ENCODE measurements around the gene BSND. TPM values are rescaled to one million over a fixed set of nuclear protein-coding genes. Genes with fewer than 3 reads are reported as not detected.

The BSND gene
- total and polyA plus RNA-seq, 9 of the 15 experiments (the other 6 are each of a cell fraction or from before 2014, with no cell fraction given) = not detected

DNA sequence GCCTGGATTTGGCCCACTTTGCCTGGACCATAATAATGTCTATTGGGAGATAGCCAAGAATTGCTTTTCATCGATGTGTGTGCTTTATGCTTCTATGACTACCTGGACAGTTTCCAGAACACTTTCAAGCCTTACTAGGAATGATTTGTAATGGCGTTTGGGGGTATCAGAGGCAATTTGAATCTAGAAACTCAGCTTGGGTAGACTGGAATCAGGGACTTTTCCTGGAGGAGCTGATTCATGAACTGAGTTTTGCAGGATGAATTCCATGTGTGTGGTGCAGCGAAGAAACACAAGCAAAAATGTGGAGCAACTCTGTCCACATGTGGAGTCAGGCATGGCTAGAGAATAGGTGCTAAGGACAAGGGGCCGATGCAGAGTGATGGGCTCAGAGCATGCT, 30.2 kb upstream of the BSND start (continued):
- TF ChIP-seq, protein P1, sequence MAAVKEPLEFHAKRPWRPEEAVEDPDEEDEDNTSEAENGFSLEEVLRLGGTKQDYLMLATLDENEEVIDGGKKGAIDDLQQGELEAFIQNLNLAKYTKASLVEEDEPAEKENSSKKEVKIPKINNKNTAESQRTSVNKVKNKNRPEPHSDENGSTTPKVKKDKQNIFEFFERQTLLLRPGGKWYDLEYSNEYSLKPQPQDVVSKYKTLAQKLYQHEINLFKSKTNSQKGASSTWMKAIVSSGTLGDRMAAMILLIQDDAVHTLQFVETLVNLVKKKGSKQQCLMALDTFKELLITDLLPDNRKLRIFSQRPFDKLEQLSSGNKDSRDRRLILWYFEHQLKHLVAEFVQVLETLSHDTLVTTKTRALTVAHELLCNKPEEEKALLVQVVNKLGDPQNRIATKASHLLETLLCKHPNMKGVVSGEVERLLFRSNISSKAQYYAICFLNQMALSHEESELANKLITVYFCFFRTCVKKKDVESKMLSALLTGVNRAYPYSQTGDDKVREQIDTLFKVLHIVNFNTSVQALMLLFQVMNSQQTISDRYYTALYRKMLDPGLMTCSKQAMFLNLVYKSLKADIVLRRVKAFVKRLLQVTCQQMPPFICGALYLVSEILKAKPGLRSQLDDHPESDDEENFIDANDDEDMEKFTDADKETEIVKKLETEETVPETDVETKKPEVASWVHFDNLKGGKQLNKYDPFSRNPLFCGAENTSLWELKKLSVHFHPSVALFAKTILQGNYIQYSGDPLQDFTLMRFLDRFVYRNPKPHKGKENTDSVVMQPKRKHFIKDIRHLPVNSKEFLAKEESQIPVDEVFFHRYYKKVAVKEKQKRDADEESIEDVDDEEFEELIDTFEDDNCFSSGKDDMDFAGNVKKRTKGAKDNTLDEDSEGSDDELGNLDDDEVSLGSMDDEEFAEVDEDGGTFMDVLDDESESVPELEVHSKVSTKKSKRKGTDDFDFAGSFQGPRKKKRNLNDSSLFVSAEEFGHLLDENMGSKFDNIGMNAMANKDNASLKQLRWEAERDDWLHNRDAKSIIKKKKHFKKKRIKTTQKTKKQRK (IDR thresholded peaks at IDR 0.05; ENCODE audit: borderline replicate concordance, low read depth, low read length) = no peak

DNA sequence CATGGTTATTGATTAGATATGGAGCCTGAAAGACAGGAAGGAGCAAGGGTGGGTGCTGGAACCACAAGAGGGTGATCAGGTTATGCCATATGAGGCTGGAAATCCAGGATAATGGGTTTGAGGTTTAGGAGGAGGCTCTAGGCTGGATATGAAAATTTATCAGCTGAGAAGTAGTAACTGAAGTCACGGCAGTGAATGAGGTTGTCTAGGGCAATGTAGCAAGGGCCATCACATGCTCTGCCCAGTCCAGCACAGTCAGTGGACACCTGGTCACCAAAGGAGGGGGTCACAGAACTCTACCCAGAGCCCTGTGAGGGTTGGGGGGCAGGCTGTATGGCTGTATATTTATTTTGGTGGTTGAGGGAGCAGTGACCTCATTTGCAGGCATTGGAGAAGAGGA, 28.9 kb upstream of the BSND start:
- in situ Hi-C loops (cut with MboI) = no loop called here
- 17% methylated on average over 1 of the region's 1 CpG for WGBS (ENCODE audit: insufficient coverage, low coverage, missing lambda C conversion rate)
- H3K4me2 ChIP-seq (ENCODE audit: insufficient read depth, low read length) = no peak overlapping the region
- CTCF ChIA-PET (ENCODE audit: low intra/inter-chr PET ratio) = no interaction called here
- no peak overlapping the region for H3K27ac ChIP-seq (ENCODE audit: extremely low read depth, low read depth, low read length)
- no peaks in the 10 kb centered on the region for H3K79me2 ChIP-seq (ENCODE audit: control insufficient read depth, insufficient read depth, low read length)
- H2AFZ ChIP-seq (ENCODE audit: low read depth, low read length) = no peak overlapping the region
- no TSS peak for BruUV-seq (replicated peaks)
- H3K27me3 ChIP-seq (ENCODE audit: control insufficient read depth in 2 of 2, insufficient read depth in 2 of 2, low read length in 2 of 2) = peaks cover 14 to 45% of the 10 kb centered on the region in 2 experiments
- H3K4me3 ChIP-seq = no peak overlapping the region
- no peaks in the 10 kb centered on the region for H3K9me1 ChIP-seq (ENCODE audit: control insufficient read depth, insufficient read depth, low read length)
- POLR2A ChIA-PET = no interaction called here
- H4K20me1 ChIP-seq (replicated peaks; ENCODE audit: control insufficient read depth, insufficient read depth, low read length) = no peaks in the 10 kb centered on the region
- H3K4me1 ChIP-seq (replicated peaks in 1 of 2; ENCODE audit: control insufficient read depth in 2 of 2, insufficient read depth in 2 of 2, low read length in 2 of 2) = peaks cover 0 to 10% of the 10 kb centered on the region in 2 experiments; a peak in 2 of 5 replicates
- no peaks in the 10 kb centered on the region for H3K36me3 ChIP-seq (ENCODE audit: control insufficient read depth, insufficient read depth, low read length)
- H3K9ac ChIP-seq (ENCODE audit: insufficient read depth in 1 of 2, low read depth in 2 of 2, low read length in 2 of 2) = no peak overlapping the region
- TF ChIP-seq ZSCAN32 (CRISPR knock-in tag; IDR thresholded peaks at IDR 0.05) (no peak), ATF1 (CRISPR knock-in tag; IDR thresholded peaks at IDR 0.05) (no peak), ATF1 (tag; IDR thresholded peaks at IDR 0.05) (no peak), OTX1 (CRISPR knock-in tag; IDR thresholded peaks at IDR 0.05) (no peak), ETV1 (tag; conservative IDR thresholded peaks at IDR 0.05; ENCODE audit: low read depth) (no peak), PHF8 (IDR thresholded peaks at IDR 0.05; ENCODE audit: borderline replicate concordance, low read length) (no peak)
- TF ChIP-seq, protein P2, sequence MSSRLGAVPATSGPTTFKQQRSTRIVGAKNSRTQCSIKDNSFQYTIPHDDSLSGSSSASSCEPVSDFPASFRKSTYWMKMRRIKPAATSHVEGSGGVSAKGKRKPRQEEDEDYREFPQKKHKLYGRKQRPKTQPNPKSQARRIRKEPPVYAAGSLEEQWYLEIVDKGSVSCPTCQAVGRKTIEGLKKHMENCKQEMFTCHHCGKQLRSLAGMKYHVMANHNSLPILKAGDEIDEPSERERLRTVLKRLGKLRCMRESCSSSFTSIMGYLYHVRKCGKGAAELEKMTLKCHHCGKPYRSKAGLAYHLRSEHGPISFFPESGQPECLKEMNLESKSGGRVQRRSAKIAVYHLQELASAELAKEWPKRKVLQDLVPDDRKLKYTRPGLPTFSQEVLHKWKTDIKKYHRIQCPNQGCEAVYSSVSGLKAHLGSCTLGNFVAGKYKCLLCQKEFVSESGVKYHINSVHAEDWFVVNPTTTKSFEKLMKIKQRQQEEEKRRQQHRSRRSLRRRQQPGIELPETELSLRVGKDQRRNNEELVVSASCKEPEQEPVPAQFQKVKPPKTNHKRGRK (tag; IDR thresholded peaks at IDR 0.05) = no peak
- TF ChIP-seq, protein P3, sequence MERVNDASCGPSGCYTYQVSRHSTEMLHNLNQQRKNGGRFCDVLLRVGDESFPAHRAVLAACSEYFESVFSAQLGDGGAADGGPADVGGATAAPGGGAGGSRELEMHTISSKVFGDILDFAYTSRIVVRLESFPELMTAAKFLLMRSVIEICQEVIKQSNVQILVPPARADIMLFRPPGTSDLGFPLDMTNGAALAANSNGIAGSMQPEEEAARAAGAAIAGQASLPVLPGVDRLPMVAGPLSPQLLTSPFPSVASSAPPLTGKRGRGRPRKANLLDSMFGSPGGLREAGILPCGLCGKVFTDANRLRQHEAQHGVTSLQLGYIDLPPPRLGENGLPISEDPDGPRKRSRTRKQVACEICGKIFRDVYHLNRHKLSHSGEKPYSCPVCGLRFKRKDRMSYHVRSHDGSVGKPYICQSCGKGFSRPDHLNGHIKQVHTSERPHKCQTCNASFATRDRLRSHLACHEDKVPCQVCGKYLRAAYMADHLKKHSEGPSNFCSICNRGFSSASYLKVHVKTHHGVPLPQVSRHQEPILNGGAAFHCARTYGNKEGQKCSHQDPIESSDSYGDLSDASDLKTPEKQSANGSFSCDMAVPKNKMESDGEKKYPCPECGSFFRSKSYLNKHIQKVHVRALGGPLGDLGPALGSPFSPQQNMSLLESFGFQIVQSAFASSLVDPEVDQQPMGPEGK (CRISPR knock-in tag; IDR thresholded peaks at IDR 0.05; ENCODE audit: borderline replicate concordance) = no peak
- TF ChIP-seq, protein P4, sequence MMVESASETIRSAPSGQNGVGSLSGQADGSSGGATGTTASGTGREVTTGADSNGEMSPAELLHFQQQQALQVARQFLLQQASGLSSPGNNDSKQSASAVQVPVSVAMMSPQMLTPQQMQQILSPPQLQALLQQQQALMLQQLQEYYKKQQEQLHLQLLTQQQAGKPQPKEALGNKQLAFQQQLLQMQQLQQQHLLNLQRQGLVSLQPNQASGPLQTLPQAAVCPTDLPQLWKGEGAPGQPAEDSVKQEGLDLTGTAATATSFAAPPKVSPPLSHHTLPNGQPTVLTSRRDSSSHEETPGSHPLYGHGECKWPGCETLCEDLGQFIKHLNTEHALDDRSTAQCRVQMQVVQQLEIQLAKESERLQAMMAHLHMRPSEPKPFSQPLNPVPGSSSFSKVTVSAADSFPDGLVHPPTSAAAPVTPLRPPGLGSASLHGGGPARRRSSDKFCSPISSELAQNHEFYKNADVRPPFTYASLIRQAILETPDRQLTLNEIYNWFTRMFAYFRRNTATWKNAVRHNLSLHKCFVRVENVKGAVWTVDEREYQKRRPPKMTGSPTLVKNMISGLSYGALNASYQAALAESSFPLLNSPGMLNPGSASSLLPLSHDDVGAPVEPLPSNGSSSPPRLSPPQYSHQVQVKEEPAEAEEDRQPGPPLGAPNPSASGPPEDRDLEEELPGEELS (CRISPR knock-in tag; IDR thresholded peaks at IDR 0.05; ENCODE audit: borderline replicate concordance) = no peak
- no peaks in the 10 kb centered on the region for H3K9me3 ChIP-seq (replicated peaks; ENCODE audit: control insufficient read depth, insufficient read depth, low read depth, low read length)
- intact Hi-C loops (cut with micrococcal nuclease) = no loop called here
- DNase-seq (ENCODE audit: extremely low read depth in 1 of 4, low spot score in 3 of 4) (no peak), FAIRE-seq (no peak), ATAC-seq (no peak)
